Esophagus squamous epithelium (tissue), 5 donors: ENCODE data around the gene ADAMTS7. TPM values are rescaled to one million over a fixed set of nuclear protein-coding genes. Genes with fewer than 3 reads are reported as not detected.
"Not testable (repeated sequence)": the region's sequence is repeated elsewhere in the genome, so short reads cannot be mapped to it uniquely, and the experiment has no call there.

ENCODE experiments used
- DNase-seq: peaks from one replicate; lab custom pipeline; 2025; lab: John Stamatoyannopoulos, UW
- H3K27ac ChIP-seq, 4 donors: fragments of 200-600 bp; sonication (generic); one replicate each; pipeline ENCODE4 v1.5.1; 2016 to 2019; ENCODE audit warnings: mild to moderate bottlenecking in 1 of 4
- H3K27me3 ChIP-seq, 4 donors: fragments of 200-600 bp; sonication (generic); 1 replicate in 3 of 4; 2 replicates in 1 of 4; pipeline versions ENCODE4 v1.5.1 to v1.6.0; 2017 to 2021; ENCODE audit warnings: antibody characterized with exemption in 1 of 4
- H3K36me3 ChIP-seq, 3 donors: fragments of 200-600 bp; sonication (generic); one replicate each; pipeline ENCODE4 v1.5.1; 2016 to 2019
- H3K4me1 ChIP-seq, 3 donors: fragments of 200-600 bp; sonication (generic); one replicate each; pipeline ENCODE4 v1.5.1; 2017 to 2019
- H3K4me3 ChIP-seq, 4 donors: fragments of 200-600 bp; sonication (generic); 1 replicate in 3 of 4; 2 replicates in 1 of 4; pipeline ENCODE4 v1.5.1; 2016 to 2019; ENCODE audit warnings: mild to moderate bottlenecking in 2 of 4, moderate library complexity in 1 of 4
- H3K9me3 ChIP-seq, 3 donors: fragments of 200-600 bp; sonication (generic); one replicate each; pipeline ENCODE4 v1.5.1; 2016 to 2019
- POLR2A ChIP-seq, 4 donors: fragments of 450-650 bp; IDR thresholded peaks; one replicate each; pipeline ENCODE4 v1.6.1; 2017; ENCODE audit warnings: antibody characterized with exemption in 4 of 4, mild to moderate bottlenecking in 4 of 4, moderate library complexity in 3 of 4
- WGBS, 2 donors: methylation state at CpG; one replicate each; pipeline ENCODE4 v1.1.5; 2018; 5-methylcytosine and 5-hydroxymethylcytosine counted together
- intact Hi-C: fragments of 100-400 bp; cut with DNase I; formaldehyde crosslinking; loops from one replicate; pipeline ENCODE4 v1.15.0; 2022
- total RNA-seq, 4 donors: library from RNA; depleted of rRNA; stranded (reverse); fragments of >200 nt; gene quantifications; one replicate each; pipeline ENCODE4 v1.1.0, GENCODE V29; 2016
- TF ChIP-seq, protein P1 (sequence below), 6 experiments: fragments of 450-650 bp in 4 of 6; fragments of 200-600 bp in 2 of 6; sonication (generic) in 2 of 6; IDR thresholded peaks; one replicate each; pipeline ENCODE4 v1.5.1; 2016 to 2019; ENCODE audit warnings: antibody characterized with exemption in 6 of 6, mild to moderate bottlenecking in 4 of 6, moderate library complexity in 4 of 6
- donor health status: DM: yes; HTN: yes; CAD: no.

The ADAMTS7 gene
- total RNA-seq, 4 donors from 2014 or later = 0.42 to 0.76 (median 0.56) TPM

DNA sequence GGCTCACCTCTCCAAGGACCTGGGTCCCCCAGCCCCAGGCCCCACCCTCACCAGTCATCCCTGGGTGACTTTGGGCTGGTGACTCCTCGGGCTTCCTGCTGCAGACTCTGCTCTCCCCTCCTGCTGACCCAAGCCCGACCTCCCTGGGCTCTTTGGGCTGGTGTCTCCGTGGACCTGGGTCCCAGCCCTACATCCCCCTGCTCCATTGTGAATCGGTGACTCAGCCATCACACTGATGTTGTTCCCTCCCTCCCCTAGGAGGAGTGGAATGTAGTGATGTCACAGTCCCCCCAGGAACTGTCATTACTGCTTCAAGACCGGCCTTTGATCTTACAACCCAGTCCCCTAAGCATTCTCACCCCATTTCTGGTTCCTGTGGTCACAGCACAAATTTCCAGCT, 83.7 kb downstream of the ADAMTS7 start:
- no peaks in the 10 kb centered on the region for H3K36me3 ChIP-seq
- no peaks in the 10 kb centered on the region for H3K4me1 ChIP-seq
- TF ChIP-seq, protein P1, sequence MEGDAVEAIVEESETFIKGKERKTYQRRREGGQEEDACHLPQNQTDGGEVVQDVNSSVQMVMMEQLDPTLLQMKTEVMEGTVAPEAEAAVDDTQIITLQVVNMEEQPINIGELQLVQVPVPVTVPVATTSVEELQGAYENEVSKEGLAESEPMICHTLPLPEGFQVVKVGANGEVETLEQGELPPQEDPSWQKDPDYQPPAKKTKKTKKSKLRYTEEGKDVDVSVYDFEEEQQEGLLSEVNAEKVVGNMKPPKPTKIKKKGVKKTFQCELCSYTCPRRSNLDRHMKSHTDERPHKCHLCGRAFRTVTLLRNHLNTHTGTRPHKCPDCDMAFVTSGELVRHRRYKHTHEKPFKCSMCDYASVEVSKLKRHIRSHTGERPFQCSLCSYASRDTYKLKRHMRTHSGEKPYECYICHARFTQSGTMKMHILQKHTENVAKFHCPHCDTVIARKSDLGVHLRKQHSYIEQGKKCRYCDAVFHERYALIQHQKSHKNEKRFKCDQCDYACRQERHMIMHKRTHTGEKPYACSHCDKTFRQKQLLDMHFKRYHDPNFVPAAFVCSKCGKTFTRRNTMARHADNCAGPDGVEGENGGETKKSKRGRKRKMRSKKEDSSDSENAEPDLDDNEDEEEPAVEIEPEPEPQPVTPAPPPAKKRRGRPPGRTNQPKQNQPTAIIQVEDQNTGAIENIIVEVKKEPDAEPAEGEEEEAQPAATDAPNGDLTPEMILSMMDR (IDR thresholded peaks at IDR 0.05) = no peak
- TF ChIP-seq POLR2A (IDR thresholded peaks at IDR 0.05) = no peak
- H3K4me3 ChIP-seq = no peak overlapping the region
- 53 to 87% methylated on average over 2 to 5 of the region's 5 CpGs for WGBS, 2 donors
- no peaks in the 10 kb centered on the region for H3K27me3 ChIP-seq
- DNase-seq = no peak
- H3K9me3 ChIP-seq = no peaks in the 10 kb centered on the region
- H3K27ac ChIP-seq = no peak overlapping the region
- intact Hi-C loops = no loop called here

DNA sequence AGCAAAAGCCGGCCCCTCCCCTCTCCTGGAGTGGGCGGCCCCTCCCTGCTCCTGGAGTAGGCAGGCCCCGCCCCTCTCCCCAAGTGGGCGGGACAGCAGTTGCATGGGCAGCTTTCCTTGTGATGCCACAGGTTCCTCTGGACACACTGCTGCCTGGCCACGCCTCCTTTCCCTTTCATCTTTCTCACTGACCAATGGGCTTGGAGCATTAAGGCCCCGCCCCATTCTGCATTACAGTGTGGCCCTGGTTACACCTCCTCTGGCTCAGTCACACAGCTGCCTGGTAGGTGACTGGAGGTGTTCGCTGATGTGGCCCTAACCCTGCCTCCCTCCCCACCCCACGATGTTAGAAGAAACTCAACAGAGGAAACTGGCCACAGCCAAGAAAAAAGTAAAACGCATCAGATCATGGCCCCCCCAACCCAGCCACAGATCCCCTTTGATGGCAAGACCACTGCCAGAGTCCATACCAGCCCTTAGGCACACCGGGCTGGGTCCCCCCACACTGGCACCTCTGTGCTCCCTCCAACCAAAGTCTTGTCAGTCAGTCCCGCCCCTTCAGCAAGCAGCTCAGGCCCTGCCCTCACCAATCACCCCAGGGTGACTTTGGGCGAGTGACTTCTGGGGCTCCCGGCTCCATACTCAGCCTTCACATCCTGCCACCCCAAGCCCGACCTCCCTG, 84.3 kb downstream of the ADAMTS7 start:
- no peak overlapping the region for H3K27ac ChIP-seq
- H3K27me3 ChIP-seq = no peaks in the 10 kb centered on the region
- DNase-seq = no peak
- H3K4me1 ChIP-seq = no peaks in the 10 kb centered on the region
- TF ChIP-seq POLR2A (IDR thresholded peaks at IDR 0.05) = no peak
- TF ChIP-seq, protein P1 (IDR thresholded peaks at IDR 0.05) = no peak
- WGBS, 2 donors = 74 to 78% methylated on average over 3 to 9 of the region's 14 CpGs
- H3K9me3 ChIP-seq = no peaks in the 10 kb centered on the region
- intact Hi-C loops = no loop called here
- H3K4me3 ChIP-seq = no peak overlapping the region
- H3K36me3 ChIP-seq = no peaks in the 10 kb centered on the region

DNA sequence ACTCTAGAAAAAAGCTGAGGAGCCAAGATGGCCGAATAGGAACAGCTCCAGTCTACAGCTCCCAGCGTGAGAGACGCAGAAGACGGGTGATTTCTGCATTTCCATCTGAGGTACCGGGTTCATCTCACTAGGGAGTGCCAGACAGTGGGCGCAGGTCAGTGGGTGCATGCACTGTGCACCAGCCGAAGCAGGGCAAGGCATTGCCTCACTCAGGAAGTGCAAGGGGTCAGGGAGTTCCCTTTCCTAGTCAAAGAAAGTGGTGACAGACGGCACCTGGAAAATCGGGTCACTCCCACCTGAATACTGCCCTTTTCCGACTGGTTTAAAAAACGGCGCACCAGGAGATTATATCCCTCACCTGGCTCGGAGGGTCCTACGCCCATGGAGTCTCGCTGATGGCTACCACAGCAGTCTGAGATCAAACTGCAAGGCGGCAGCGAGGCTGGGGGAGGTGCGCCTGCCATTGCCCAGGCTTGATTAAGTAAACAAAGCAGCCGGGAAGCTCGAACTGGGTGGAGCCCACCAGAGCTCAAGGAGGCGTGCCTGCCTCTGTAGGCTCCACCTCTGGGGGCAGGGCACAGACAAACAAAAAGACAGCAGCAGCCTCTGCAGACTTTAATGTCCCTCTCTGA, 91.3 kb downstream of the ADAMTS7 start:
- H3K27me3 ChIP-seq = peaks cover 0 to 18% (median 2%) of the 10 kb centered on the region in 4 donors
- DNase-seq, intact Hi-C loops, H3K9me3 ChIP-seq, H3K27ac ChIP-seq, H3K36me3 ChIP-seq: not testable (repeated sequence)
- 58 to 69% methylated on average over 5 to 10 of the region's 21 CpGs for WGBS, 2 donors
- H3K4me3 ChIP-seq = peak overlapping the region in 2 of 4 donors; percentile 23 to 32
- H3K4me1 ChIP-seq = peaks cover 0 to 13% (median 0%) of the 10 kb centered on the region in 3 donors

DNA sequence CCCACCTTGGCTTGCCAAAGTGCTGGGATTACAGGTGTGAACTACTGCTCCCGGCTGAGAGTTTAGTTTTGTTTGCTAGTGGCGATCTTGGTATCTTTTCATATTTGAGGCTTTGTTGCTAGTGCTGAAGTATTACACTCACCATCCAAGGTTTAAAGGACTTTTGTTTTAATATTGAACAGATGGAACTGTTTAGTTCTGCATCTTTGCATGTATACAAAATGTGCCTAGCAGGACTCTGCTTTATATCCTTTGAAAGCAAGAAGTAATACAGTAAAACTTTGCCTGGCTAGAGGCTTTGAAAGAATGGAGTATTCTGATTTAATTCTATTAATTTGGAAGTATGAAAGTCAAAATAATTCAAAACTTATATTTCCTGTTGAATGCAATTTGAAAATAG, 92.4 kb downstream of the ADAMTS7 start:
- no peak for TF ChIP-seq POLR2A (IDR thresholded peaks at IDR 0.05)
- TF ChIP-seq, protein P1 (IDR thresholded peaks at IDR 0.05) = no peak
- H3K4me3 ChIP-seq = no peak overlapping the region
- no peaks in the 10 kb centered on the region for H3K36me3 ChIP-seq
- peaks cover 0 to 18% (median 2%) of the 10 kb centered on the region in 4 donors for H3K27me3 ChIP-seq
- WGBS, 2 donors = 58 to 69% methylated on average over 2 of the region's 2 CpGs
- no peak overlapping the region for H3K27ac ChIP-seq
- intact Hi-C loops = no loop called here
- peaks cover 0 to 13% (median 0%) of the 10 kb centered on the region in 3 donors for H3K4me1 ChIP-seq
- no peaks in the 10 kb centered on the region for H3K9me3 ChIP-seq
- no peak for DNase-seq

DNA sequence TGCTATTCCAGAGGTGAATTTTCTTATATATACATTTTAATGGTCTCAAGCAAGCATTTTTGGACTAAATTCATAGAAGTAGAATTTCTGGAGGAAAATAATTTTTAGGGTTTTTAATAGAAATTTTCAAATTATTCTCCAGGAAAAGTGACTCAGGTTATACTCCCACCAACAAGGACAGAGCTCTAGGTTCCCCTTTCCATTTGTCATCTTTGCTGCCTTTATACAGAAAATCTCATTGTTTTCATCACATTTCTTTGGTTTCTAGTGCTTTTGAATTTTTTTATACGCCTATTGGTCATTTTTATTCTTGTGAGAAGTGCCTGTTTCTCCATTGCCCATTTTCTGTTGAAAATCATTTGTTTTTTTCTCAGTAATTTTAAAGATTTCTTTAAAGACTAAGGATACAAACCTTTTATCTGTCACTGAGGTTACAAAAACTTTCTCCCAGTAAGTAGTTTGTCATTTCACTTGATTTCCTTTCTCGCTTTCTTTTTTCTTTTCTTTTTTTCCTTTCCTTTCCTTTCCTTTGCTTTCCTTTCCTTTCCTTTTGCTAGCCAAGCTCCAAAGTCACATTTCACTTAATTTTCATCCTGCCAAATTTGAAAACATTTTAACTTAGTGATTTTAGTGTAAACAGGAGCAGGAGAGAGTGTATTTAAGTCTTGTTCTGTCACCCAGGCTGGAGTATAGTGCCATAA, 93.2 kb downstream of the ADAMTS7 start:
- intact Hi-C loops = no loop called here
- no peaks in the 10 kb centered on the region for H3K9me3 ChIP-seq
- H3K36me3 ChIP-seq = no peaks in the 10 kb centered on the region
- no peak for DNase-seq
- H3K4me1 ChIP-seq = peaks cover 0 to 13% (median 0%) of the 10 kb centered on the region in 3 donors
- no peak overlapping the region for H3K4me3 ChIP-seq
- 78 to 90% methylated on average over 2 of the region's 2 CpGs for WGBS, 2 donors
- H3K27me3 ChIP-seq = peaks cover 0 to 18% (median 2%) of the 10 kb centered on the region in 4 donors
- no peak for TF ChIP-seq POLR2A (IDR thresholded peaks at IDR 0.05)
- TF ChIP-seq, protein P1 (IDR thresholded peaks at IDR 0.05) = no peak
- no peak overlapping the region for H3K27ac ChIP-seq
